Fibroblast of mammary gland (primary cell): ENCODE measurements around the gene SPG11.
A peak's percentile ranks its signal among the peaks of the same experiment; 100 is the strongest.
"Not testable (repeated sequence)": the region's sequence is repeated elsewhere in the genome, so short reads cannot be mapped to it uniquely, and the experiment has no call there.

Experiments
- DNase-seq: peaks from one replicate; pipeline ENCODE4 v3.0.0-alpha.2; 2010; ENCODE audit warnings: low read depth
- H3K4me3 ChIP-seq: 2 replicates; pipeline ENCODE4 v1.5.1; 2011; ENCODE audit warnings: low read depth, mild to moderate bottlenecking, low read length, moderate library complexity; ENCODE audit not compliant: control insufficient read depth
- TF ChIP-seq, protein P1 (sequence below): conservative IDR thresholded peaks from 2 replicates; pipeline ENCODE4 v1.5.1; 2011; ENCODE audit warnings: low read depth, low read length, inconsistent platforms; ENCODE audit not compliant: control insufficient read depth, insufficient read depth

The SPG11 gene

DNA sequence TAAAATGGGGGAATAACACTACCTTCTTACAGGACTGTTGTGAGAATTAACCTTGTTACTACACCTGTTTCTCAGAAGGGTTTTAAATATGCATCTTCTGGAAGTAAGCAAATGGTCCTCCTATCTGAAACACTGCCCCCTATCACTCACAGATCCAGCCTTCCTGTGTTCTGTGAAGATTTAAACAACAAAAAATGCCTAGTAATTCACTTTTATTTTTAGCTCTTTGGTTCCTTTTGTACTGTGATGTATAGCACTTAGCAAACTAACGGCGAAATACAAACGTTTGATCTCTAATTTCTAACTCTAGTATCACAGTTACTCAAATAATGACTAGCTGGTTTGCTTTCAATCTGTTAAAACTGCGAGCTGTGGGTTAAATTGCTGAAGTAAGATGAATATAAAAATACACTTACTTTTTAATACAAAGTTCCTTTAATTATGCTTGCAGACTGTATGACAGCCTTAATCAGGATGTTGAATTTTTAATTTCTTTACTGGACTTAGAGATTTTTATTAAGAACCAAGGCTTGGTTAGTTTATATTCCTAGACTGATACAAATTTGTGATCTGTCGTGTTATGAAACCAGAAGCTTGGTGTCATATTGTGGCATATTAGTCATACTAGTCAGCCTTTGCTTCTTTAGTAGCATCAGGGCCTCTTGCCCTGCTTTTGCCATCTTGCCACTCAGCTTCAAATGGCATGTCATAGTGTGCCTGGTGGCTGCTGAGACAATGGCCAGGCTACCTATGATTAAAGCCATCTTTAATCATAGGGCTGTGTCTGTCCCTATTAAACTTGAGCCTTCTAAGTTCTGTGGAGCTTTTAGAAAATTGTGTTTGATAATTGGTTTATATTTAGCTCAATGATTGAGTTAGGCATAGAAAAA lies 117.3 kb downstream of the SPG11 start:
- DNase-seq, result peak; percentile 47
- H3K4me3 ChIP-seq, result no peak overlapping the region
- TF ChIP-seq, protein P1, sequence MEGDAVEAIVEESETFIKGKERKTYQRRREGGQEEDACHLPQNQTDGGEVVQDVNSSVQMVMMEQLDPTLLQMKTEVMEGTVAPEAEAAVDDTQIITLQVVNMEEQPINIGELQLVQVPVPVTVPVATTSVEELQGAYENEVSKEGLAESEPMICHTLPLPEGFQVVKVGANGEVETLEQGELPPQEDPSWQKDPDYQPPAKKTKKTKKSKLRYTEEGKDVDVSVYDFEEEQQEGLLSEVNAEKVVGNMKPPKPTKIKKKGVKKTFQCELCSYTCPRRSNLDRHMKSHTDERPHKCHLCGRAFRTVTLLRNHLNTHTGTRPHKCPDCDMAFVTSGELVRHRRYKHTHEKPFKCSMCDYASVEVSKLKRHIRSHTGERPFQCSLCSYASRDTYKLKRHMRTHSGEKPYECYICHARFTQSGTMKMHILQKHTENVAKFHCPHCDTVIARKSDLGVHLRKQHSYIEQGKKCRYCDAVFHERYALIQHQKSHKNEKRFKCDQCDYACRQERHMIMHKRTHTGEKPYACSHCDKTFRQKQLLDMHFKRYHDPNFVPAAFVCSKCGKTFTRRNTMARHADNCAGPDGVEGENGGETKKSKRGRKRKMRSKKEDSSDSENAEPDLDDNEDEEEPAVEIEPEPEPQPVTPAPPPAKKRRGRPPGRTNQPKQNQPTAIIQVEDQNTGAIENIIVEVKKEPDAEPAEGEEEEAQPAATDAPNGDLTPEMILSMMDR, result peak; percentile 46

DNA sequence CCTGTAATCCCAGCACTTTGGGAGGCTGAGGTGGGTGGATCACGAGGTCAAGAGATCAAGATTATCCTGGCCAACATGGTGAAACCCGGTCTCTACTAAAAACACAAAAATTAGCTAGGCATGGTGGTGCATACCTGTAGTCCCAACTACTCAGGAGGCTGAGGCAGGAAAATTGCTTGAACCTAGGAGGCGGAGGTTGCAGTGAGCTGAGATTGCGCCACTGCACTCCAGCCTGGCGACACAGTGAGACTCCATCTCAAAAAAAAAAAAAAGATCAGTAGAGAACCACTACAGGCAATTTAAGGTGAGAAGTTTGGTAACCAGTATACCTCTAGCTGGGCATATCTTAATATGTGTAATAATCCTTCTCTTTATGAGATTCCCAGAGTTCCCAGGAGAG lies 118.7 kb downstream of the SPG11 start:
- not testable (repeated sequence) for DNase-seq, H3K4me3 ChIP-seq

DNA sequence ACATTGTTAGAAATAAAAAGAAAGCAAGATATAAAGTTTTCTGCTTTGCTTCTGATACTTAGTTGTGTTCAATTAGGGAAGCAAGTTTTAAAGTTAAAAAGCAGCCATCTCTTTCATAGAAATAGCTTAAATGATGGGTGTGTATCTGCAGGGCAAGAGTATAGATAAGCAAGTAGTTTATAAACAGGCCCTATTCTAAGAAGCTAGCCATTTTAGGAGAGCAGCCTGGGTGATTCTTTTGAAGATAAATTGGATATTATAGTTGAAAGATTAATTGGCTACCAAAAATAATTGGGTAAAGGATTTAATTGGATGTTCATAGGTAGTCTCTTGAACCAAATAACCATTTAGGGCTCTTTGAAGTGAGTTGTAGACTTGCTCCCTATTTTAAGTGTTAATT lies 120.9 kb downstream of the SPG11 start:
- no peak overlapping the region for H3K4me3 ChIP-seq
- no peak for DNase-seq
- TF ChIP-seq, protein P1, result no peak

DNA sequence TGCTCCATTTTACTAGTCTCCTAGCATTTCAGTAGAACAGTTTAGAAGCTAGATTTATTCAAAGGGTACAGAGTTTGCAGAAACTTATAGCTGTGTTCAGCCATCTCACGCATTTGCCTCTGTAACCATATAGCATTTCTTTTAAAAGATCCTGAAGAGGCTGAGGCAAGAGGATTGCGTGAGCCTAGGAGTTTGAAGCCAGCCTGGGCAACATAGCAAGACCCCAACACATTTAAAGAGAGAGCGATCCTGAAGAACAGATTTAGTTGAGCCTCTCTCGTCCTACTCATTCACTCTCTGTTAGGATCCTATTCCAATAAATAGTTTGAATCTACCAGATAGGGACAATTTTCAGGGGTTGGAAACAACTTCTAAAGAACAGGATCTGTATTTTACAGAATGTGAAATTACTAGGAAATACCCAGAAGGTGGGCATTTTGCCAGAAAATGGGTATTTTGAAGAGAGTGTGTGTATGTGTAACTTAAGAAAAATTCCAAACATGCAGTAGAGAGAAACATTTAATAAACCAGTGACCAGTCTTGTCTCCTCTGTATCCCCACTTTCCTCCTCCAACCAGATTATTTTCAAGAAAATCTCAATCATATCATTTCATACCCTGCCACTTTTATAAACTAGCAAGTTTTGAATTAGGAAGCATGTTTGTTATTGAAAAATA lies 122.0 kb downstream of the SPG11 start:
- peak; percentile 74 for DNase-seq
- H3K4me3 ChIP-seq, result no peak overlapping the region
- TF ChIP-seq, protein P1, result no peak

DNA sequence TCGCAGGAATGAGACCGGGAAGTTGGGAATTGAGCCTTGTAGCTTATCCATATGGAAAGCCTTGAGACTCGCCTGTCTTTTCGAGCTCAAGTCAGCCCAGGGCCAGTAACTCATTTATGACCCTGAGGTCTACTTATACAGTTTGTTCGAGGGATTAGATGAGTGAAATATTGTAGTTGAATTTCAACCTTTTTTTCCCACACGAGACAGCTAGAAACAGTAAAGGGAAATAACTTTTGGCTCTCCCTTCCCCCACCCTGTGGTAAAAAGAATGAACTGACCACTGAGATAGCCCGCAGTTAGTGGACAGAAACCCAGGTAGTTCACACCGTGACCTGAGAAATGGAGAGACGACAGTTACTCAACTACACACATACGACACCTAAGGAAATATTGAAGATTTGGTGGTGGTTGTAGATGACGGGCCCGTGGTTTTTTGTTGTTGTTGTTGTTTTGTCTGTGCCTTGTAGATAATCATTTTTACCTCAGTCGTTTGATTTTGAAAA lies 125.7 kb downstream of the SPG11 start:
- TF ChIP-seq, protein P1, result no peak
- peak; percentile 51 for DNase-seq
- H3K4me3 ChIP-seq, result peak overlapping the region; percentile 68

DNA sequence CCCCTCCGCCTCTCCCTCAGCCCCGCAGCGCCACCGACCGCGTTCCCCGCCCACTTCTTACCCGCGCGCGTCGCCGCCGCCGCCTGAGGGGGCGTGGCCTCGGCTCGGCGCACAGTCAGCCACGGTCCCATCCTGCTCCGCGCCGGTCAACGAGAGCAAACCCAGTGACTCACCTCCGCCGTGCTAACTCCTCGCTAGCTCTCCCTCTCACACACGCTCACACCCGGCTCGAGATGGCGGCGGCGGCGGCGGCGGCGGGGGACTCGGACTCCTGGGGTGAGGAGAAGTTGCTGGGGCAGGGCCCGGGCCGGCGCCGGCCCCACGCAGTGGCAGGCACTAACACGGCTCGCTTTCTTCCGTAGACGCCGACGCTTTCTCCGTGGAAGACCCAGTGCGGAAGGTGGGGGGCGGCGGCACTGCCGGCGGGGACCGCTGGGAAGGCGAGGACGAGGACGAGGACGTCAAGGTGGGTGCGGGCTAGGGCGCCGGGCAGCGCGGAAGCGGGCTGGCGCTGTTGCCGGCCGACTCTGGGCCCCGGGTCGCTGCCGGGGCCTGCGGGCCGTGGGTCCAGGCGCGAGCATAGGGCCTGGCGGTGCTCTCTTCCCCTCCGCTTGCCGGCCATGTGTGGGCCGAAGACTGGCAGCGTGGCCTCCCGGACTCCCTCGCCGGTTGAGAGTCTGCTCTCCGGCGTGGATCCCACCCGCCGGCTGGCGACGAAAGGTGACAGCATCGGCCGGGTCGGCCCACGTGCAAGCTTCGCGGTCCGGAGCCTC lies 126.3 kb downstream of the SPG11 start, which contains the start of gene EIF3J:
TSS of gene EIF3J (plus strand) at position 186 of the 773 bp plus-strand sequence. CDS start at position 234, 48 bp downstream.
- peak; percentile 96 for DNase-seq
- TF ChIP-seq, protein P1, result no peak
- peak within 1 kb of the TSS; percentile 68 for H3K4me3 ChIP-seq
